Non-pigmented ciliary epithelial cell (primary cell): ENCODE data around the gene AUTS2.

Experiments
- DNase-seq: peaks from one replicate; pipeline ENCODE4 v3.0.0-alpha.2; 2010; ENCODE audit warnings: low read depth

Gene AUTS2

DNA sequence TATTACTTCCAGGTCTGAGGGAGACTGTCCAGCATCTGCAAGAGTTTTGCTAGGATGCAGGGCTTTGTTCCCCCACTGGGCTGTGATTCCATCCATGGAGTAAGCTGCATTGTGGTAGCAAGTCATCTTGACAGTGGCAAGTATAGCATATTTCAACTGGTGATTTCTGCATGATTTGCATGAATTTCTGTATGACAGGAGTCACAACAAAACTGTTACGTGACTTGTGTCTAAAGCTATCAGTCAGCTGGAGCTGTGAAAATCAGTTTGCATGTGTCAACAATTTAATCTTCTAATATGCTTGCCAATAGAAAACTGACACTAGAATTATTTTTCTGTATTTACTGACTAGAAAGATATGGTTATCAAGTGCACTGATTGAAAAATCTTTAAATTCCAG, 344.3 kb downstream of the AUTS2 start:
- no peak for DNase-seq

- DNase-seq, result no peak
Observed at GRCh38 chr7:69946901-69947300, 348.6 kb downstream of the AUTS2 start.

DNA sequence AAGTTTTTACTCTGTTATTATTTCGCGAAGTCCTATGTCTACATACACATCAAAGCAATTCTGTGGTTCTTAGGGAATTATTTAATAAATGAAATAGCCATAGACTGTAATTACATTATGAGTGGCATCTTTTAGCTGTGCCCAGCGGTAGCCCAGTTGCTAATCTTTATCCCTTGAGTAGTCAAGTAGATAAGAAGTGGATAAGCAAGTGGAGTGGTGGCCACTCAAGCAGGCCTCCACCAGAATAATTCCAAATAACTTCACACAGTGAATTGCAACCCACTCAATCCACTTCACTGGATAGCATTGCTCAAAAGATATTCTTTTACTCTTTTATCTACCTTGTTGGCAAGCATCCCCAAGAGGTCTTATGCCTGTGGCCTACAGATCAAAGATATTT, 349.7 kb downstream of the AUTS2 start:
- DNase-seq, result no peak

DNA sequence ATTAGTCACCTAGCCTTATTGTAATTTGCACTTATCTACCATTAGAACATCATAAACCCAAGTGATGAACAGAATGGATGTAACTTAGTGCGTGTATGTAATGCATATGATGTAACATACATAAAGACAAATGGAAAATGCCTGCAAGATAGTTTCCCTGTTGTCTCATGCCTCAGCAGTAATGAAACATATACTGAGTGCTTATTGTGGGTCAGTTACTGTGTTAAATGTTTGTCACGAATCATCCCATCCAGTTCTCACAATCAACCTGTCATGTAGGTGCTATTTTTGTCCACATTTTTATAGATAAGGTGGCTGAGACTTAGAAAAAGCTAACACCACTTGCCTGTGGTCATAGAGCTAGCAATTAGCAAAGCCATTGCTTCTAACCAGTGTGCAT, 350.8 kb downstream of the AUTS2 start:
- no peak for DNase-seq

DNA sequence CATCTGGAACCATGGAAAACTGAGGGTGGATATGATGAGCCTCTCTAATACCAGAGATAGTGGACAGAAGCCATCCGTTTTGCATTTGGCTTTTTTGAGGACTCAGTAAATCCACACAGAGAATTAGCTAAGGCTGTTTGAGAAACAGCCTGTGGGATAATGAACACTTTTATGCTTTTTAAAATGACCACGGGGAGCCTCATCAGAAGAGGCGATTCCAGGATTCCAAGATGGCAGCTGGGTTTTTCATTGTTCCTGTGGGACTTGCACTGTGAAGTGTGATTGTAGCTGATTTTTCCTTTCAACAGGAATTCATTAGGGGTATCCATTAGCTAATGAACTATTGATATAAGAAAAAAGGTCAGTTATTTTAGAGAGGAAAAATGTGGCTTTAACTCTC, 353.2 kb downstream of the AUTS2 start:
- DNase-seq, result no peak

DNA sequence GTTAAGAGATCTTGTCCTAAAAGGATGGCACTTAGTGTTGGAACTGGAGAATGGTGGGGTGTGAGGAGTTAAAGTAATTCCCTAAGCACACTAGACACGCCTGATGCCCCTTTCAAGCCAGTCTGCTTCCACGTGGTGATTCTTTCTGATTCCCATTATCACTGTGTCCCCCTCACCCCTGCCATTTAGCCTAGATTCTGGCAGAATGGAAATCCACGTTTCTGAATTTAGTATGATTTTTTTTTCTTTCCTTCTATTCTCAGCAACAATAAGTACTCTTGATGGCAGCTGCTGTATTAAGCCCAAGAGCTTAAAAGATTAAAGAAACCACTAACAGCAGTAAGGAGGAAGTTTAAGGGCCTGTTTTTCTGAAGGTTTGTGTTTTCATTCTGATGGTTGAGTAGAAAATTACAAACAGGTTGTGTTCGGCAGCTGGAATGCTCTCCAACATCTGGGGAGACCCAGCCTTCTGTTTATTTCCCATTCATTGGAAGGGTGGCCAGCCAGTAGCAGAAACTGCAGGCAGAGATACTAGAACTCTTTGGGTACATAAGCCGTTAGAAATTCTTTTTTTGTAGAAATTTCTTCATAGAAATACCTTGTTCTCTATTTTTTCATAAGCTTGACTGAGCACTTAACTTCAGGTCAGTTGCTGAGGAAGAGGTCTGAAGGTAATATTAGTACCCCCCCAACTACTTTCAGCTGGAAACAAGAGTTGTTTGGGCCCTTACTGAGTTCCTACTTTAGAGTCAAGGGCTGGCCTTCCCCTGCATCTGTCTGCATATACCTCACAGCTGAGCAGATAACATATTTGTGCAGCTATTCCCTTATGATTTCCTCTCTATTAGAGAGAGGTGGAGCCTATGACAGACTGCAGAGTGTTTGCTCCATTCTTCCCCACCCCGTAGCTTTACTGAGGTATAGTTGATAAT, 355.1 kb downstream of the AUTS2 start:
- no peak for DNase-seq

GRCh38 chr7:69956541-69956940, 358.3 kb downstream of the AUTS2 start:
- no peak for DNase-seq

DNA sequence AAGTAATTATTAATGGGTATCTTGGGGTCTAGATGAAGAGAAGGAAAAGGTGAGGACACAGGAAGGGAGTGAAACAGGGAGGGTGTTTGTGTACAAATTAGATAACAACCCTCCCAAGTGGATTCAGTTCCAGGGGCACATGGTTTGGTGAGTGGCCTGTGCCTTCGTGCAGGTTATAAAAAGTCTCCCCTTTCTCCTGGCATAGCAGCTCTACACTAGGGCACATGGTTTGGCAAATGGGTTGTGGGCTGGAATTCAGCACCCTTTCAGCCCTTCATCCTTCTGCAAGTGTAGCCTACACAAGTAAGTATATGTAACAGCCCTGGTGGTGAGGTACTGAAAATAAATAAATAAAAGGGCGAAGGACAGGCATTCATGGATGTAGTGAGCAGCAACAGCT, 359.4 kb downstream of the AUTS2 start:
- DNase-seq, result no peak

DNA sequence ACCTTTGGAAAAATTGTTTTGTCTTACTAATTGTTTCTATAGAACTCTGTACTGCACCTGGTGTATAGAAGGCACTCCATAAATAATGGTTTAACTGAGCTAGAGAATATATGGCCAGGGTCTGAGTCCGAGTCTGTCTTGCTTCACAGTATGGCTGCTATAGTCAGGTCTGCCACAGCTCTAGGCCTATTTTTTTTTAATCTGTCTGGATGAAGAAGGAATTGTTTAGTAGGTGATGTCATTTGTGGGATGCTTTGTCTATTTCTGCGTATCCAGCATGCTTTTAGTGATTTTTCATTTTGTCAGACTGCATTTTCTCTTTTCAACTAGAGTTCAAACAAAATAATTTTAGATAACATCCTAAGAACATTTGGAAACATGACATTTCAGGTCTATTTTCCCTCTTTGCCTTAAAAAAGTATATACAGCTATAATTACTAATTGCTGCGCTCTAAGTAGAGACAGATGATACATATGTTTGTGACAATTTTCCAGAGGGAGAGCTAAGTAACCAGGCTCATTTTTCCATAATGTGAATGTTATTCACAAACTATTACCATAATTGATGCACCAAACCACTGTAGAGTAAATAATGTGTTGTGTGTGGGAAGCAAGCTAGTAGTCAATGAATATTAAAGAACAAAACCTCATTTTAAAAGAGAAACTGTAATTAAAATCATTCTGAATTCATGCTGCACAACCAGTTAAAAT, 361.7 kb downstream of the AUTS2 start:
- no peak for DNase-seq

- no peak for DNase-seq
Observed at GRCh38 chr7:69961436-69961835, 363.2 kb downstream of the AUTS2 start.

- DNase-seq, result no peak
Observed at GRCh38 chr7:69962186-69963065, 364.2 kb downstream of the AUTS2 start.

DNA sequence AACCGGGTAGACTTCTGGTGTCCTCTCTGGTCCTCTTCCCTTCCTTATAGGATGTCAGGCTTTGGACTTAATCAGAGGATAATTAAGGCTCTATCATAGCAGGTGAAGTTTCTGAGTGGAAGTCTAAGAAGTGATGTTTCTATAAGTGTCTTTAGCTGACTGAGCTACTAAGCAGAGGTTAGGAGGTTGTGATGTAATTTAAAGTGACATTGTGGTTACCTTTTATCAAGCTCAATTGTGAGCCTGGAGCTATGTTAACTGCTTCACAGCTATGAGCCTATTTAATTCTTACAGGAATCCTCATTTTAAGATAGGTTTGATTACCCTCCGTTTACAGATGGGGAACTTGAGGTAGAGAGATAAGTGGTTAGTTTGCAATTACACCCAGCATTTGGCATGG, 365.1 kb downstream of the AUTS2 start:
- DNase-seq, result no peak

- no peak for DNase-seq
Observed at GRCh38 chr7:69966766-69967591, 368.7 kb downstream of the AUTS2 start.

DNA sequence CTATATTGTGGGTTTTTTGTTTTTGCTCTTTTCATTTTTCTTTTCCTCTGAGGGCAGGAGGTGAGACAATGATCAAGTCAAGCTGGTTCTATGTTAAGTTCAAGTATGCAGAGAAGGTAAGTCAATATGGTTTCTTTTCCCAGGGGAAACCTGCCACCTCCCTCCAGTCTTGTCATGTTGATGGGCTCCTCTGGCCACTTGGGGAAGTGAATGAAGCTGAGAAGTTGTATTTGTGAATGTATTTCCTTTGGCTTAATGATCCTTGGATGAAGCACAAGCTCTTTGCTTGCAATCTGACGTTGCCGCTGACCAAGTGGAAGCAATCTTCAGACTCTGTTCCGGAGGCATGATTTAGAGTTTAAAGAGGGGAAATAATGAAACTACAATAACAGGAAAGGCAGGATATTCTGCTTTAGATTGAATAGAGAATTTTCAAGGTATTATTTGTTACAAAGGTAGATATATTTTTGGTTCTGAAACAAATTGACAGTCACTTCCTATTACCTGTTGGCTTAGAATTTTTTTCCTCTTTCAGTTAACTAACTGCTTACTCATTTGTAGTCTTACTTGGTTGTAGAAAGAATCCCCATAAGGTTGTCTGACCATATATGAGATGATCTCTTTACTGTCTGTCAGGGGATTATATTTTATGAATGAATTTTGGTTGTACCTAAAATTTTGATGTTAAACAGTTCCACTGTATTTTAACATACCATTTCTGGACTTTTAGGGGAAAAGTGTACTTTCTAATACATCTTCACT, 369.6 kb downstream of the AUTS2 start:
- DNase-seq, result no peak

- no peak for DNase-seq
Observed at GRCh38 chr7:69968969-69969556, 370.8 kb downstream of the AUTS2 start.

DNA sequence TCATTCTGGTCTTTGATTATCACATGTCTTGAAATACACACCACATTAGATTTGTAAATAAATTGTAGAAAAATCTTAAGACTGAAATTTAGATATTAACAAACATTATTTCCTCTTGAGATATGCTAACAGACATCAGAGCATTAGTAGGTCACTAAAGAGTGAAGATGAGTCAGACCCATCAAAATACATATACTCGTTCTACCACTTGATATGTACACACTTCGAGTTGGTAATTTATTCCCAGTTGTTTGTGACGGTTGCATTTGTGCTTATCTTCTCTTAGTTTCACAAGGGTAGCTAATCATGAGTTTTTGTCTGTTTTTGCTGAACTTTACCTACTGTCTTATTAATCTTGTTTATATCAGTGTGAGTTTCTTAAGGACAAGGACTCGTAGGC, 383.4 kb downstream of the AUTS2 start:
- no peak for DNase-seq

- no peak for DNase-seq
Observed at GRCh38 chr7:69982197-69982596, 383.9 kb downstream of the AUTS2 start.

DNA sequence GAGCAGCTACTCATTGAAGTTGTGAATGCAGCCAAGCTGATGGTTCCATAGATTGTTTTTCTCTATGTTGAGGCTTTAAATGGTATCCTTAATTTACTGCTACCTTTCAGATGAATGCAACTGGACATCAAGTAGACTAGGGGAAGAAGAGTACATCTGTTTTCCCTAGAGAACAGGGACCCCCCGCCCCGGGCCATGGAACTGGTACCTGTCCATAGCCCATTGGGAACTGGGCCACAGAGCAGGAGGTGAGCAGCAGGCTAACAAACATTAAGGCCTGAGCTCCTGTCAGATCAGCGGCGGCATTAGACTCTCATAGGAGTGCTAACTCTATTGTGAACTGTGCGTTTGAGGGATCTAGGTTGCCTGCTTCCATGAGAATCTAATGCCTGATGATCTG, 391.3 kb downstream of the AUTS2 start:
- DNase-seq, result no peak

DNA sequence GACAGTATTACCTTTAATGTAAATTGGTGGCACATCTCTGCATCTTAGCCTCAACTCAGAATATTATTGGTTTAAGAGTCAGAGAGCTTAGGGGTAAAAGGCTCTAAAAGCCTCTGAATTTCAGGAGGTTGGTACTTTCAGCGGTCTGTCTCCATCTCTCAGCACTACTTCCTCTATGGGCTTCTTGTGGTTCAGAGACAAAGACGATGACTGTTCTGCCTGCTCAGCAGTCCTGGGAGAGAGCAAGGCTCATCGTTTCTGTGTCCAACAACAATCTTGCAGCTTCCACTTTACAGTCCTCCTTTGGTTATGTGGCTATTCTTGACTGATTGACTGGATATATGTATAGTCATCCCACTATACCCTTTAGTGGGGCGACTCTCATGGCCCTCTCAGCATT, 394.7 kb downstream of the AUTS2 start:
- DNase-seq, result no peak

- no peak for DNase-seq
Observed at GRCh38 chr7:69994218-69994617, 395.9 kb downstream of the AUTS2 start.
